NB4 (cell line): ENCODE data around the gene AGPAT3.

Source experiments
- CTCF ChIP-seq: IDR thresholded peaks from one replicate; pipeline ENCODE4 v1.5.1; 2012; ENCODE audit warnings: low read depth, low read length
- MAX ChIP-seq: IDR thresholded peaks from 2 replicates; pipeline ENCODE4 v1.6.1; 2011; ENCODE audit warnings: low read depth, low read length
- POLR2A ChIP-seq: IDR thresholded peaks from 2 replicates; pipeline ENCODE4 v1.6.1; 2011; ENCODE audit warnings: mild to moderate bottlenecking; ENCODE audit not compliant: insufficient read length; ENCODE audit errors: extremely low read depth

DNA sequence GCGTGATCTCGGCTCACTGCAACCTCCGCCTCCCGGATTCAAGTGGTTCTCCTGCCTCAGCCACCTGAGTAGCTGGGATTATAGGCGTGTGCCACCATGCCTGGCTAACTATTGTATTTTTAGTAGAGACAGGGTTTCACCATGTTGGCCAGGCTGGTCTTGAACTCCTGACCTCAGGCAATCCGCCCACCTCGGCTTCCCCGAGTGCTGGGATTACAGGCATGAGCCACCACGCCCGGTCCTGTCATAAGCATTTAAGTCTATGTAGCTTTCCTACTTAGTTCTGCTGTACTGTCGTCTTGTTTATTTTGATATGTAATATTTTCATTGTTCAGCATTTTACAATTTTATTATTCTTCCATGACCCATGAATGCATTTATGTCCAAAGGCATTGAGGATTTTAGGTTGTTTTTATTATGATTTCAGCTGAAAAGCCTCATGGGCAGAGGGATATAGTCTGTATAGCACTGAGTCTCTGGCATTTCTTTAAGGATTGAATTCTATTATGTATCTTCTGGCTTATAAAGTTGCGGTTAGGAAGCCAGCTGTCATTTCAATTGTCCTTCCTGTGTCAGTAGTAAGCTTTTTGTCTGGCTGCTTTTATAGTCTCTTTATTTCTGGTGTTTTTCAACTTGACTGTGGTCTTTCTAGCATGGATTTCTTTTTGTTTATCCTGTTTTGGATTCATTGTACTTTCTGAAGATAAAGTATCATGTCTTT lies 9.2 kb downstream of the AGPAT3 start:
- TF ChIP-seq CTCF (no peak), POLR2A (no peak), MAX (no peak)
